CD14-positive monocyte (primary cell): ENCODE data around the gene SMIM30. TPM values are rescaled to one million over a fixed set of nuclear protein-coding genes. Genes with fewer than 3 reads are reported as not detected.

Source experiments
- DNase-seq, 3 donors: peaks; one replicate each; pipeline ENCODE4 v3.0.0-alpha.2; 2011 to 2022
- H2AFZ ChIP-seq: 2 replicates; pipeline ENCODE4 v1.6.0; 2012; ENCODE audit warnings: mild to moderate bottlenecking, low read depth, low read length, inconsistent platforms; ENCODE audit not compliant: insufficient read depth, poor library complexity, severe bottlenecking
- H3K27ac ChIP-seq, 2 donors: 1 replicate in 1 of 2; 2 replicates in 1 of 2; pipeline ENCODE4 v1.5.1; 2012 to 2013; ENCODE audit warnings: low read length in 2 of 2, control low read depth in 1 of 2, inconsistent platforms in 1 of 2, low read depth in 1 of 2, mild to moderate bottlenecking in 1 of 2
- H3K27me3 ChIP-seq, 2 donors: one replicate each; pipeline versions ENCODE4 v1.6.0 to v1.6.1; 2011 to 2013; ENCODE audit warnings: low read length in 2 of 2; ENCODE audit not compliant: control insufficient read depth in 2 of 2, insufficient read depth in 2 of 2
- H3K36me3 ChIP-seq, 2 donors: replicated peaks in 1 of 2; 1 replicate in 1 of 2; 2 replicates in 1 of 2; pipeline versions ENCODE4 v1.5.1 to v1.6.1; 2012 to 2013; ENCODE audit warnings: low read length in 2 of 2, control low read depth in 1 of 2, inconsistent platforms in 1 of 2, mild to moderate bottlenecking in 1 of 2; ENCODE audit not compliant: insufficient read depth in 2 of 2, control insufficient read depth in 1 of 2
- H3K4me1 ChIP-seq, 2 donors: 1 replicate in 1 of 2; 2 replicates in 1 of 2; pipeline versions ENCODE4 v1.5.1 to v1.6.1; 2012 to 2013; ENCODE audit warnings: low read length in 2 of 2, control low read depth in 1 of 2, inconsistent platforms in 1 of 2, mild to moderate bottlenecking in 1 of 2, moderate library complexity in 1 of 2; ENCODE audit not compliant: insufficient read depth in 2 of 2, control insufficient read depth in 1 of 2
- H3K4me2 ChIP-seq: replicated peaks from 2 replicates; pipeline ENCODE3; 2012; ENCODE audit warnings: low read length, moderate library complexity, mild to moderate bottlenecking; ENCODE audit not compliant: poor library complexity, severe bottlenecking; ENCODE audit errors: extremely low read depth
- H3K4me3 ChIP-seq, 3 experiments: fragments of 200-600 bp in 1 of 3; sonication (generic) in 1 of 3; replicated peaks in 1 of 3; 1 replicate in 2 of 3; 2 replicates in 1 of 3; pipeline ENCODE4 v1.5.1; 2011 to 2013; ENCODE audit warnings: low read length in 3 of 3, mild to moderate bottlenecking in 3 of 3, control low read depth in 2 of 3, low read depth in 2 of 3, inconsistent platforms in 1 of 3, moderate library complexity in 1 of 3
- H3K79me2 ChIP-seq: 2 replicates; pipeline ENCODE4 v1.6.0; 2012; ENCODE audit warnings: mild to moderate bottlenecking, control low read depth, inconsistent platforms, low read length, moderate library complexity; ENCODE audit not compliant: insufficient read depth
- H3K9ac ChIP-seq: 2 replicates; pipeline ENCODE4 v1.6.0; 2017; ENCODE audit warnings: low read length, mild to moderate bottlenecking; ENCODE audit not compliant: insufficient read depth, poor library complexity, severe bottlenecking
- H3K9me3 ChIP-seq, 2 donors: replicated peaks in 1 of 2; 1 replicate in 1 of 2; 2 replicates in 1 of 2; pipeline versions ENCODE4 v1.5.1 to v1.6.1; 2012 to 2013; ENCODE audit warnings: low read length in 2 of 2, control low read depth in 1 of 2; ENCODE audit not compliant: control insufficient read depth in 1 of 2, insufficient read depth in 1 of 2
- H4K20me1 ChIP-seq: 2 replicates; pipeline ENCODE4 v1.6.0; 2012; ENCODE audit warnings: mild to moderate bottlenecking, low read length, control low read depth, moderate library complexity; ENCODE audit not compliant: insufficient read depth
- H3K27ac Mint-ChIP-seq, 7 donors: one replicate each; pipeline ENCODE4 v1.8.0; 2020; ENCODE audit warnings: mild to moderate bottlenecking in 7 of 7, mixed read lengths in 7 of 7, moderate library complexity in 6 of 7, inconsistent platforms in 2 of 7
- H3K27me3 Mint-ChIP-seq, 3 donors: one replicate each; pipeline ENCODE4 v1.8.0; 2021 to 2022; ENCODE audit warnings: low read depth in 3 of 3, mild to moderate bottlenecking in 3 of 3, mixed read lengths in 3 of 3, moderate library complexity in 3 of 3, inconsistent platforms in 1 of 3
- H3K36me3 Mint-ChIP-seq, 2 donors: one replicate each; pipeline ENCODE4 v1.8.0; 2020; ENCODE audit warnings: mixed read lengths in 2 of 2, inconsistent platforms in 1 of 2, mild to moderate bottlenecking in 1 of 2
- H3K4me1 Mint-ChIP-seq: one replicate; pipeline ENCODE4 v1.8.0; 2020; ENCODE audit warnings: mild to moderate bottlenecking, mixed read lengths
- H3K4me3 Mint-ChIP-seq, 2 donors: one replicate each; pipeline ENCODE4 v1.8.0; 2020; ENCODE audit warnings: mild to moderate bottlenecking in 2 of 2, mixed read lengths in 2 of 2, moderate library complexity in 1 of 2
- H3K9me3 Mint-ChIP-seq, 7 donors: one replicate each; pipeline ENCODE4 v1.8.0; 2020 to 2022; ENCODE audit warnings: mixed read lengths in 7 of 7, mild to moderate bottlenecking in 6 of 7, moderate library complexity in 6 of 7, inconsistent platforms in 2 of 7
- WGBS: methylation state at CpG from one replicate; pipeline ENCODE4 v1.1.5; 2013; ENCODE audit warnings: missing lambda C conversion rate; ENCODE audit not compliant: insufficient coverage; 5-methylcytosine and 5-hydroxymethylcytosine counted together
- intact Hi-C, 2 donors: fragments of 100-400 bp; cut with micrococcal nuclease; formaldehyde crosslinking; loops; one replicate each; pipeline versions ENCODE4 v1.15.0 to v1.15.1; 2023
- polyA plus RNA-seq, 3 donors: library from polyadenylated mRNA; depleted of rRNA in 1 of 3; unstranded in 2 of 3; stranded (reverse) in 1 of 3; fragments of 300-500 nt in 2 of 3; fragments of >200 nt in 1 of 3; fragmentation: Illumina TruSeq in 2 of 3; gene quantifications; 1 replicate in 2 of 3; 2 replicates in 1 of 3; pipeline ENCODE4 v1.2.3, GENCODE V29; 2012 to 2021
- TF ChIP-seq, protein P1 (sequence below): fragments of 200-600 bp; IDR thresholded peaks from one replicate; pipeline ENCODE4 v1.8.0; 2022; ENCODE audit warnings: antibody characterized with exemption, mild to moderate bottlenecking

Gene SMIM30
- polyA plus RNA-seq, 3 donors, result 11.6 to 55.0 (median 43.6) TPM

- Histone ChIP-seq H3K79me2 (no peaks in the 10 kb centered on the region), H3K36me3 (no peaks in the 10 kb centered on the region), H3K4me3 (no peak overlapping the region), H3K4me2 (no peak overlapping the region), H2AFZ (no peak overlapping the region), H3K27me3 (peaks cover 19 to 46% of the 10 kb centered on the region in 2 donors), H3K9me3 (no peaks in the 10 kb centered on the region), H3K9ac (no peak overlapping the region), H3K4me1 (peaks cover 8 to 10% of the 10 kb centered on the region in 2 donors), H3K27ac (no peak overlapping the region), H4K20me1 (no peaks in the 10 kb centered on the region)
- intact Hi-C loops, result no loop called here
- H3K4me1 Mint-ChIP-seq, result peaks cover 11% of the 10 kb centered on the region
- H3K9me3 Mint-ChIP-seq, result peaks cover 0 to 5% (median 0%) of the 10 kb centered on the region in 7 donors
- H3K27ac Mint-ChIP-seq, result no peak overlapping the region
- no peak overlapping the region for H3K4me3 Mint-ChIP-seq
- TF ChIP-seq, protein P1, sequence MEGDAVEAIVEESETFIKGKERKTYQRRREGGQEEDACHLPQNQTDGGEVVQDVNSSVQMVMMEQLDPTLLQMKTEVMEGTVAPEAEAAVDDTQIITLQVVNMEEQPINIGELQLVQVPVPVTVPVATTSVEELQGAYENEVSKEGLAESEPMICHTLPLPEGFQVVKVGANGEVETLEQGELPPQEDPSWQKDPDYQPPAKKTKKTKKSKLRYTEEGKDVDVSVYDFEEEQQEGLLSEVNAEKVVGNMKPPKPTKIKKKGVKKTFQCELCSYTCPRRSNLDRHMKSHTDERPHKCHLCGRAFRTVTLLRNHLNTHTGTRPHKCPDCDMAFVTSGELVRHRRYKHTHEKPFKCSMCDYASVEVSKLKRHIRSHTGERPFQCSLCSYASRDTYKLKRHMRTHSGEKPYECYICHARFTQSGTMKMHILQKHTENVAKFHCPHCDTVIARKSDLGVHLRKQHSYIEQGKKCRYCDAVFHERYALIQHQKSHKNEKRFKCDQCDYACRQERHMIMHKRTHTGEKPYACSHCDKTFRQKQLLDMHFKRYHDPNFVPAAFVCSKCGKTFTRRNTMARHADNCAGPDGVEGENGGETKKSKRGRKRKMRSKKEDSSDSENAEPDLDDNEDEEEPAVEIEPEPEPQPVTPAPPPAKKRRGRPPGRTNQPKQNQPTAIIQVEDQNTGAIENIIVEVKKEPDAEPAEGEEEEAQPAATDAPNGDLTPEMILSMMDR, result no peak
- no peak for DNase-seq
- peaks cover 20 to 38% (median 36%) of the 10 kb centered on the region in 3 donors for H3K27me3 Mint-ChIP-seq
- WGBS, result no CpG with 5 or more reads among the region's 1 CpG
- no peaks in the 10 kb centered on the region for H3K36me3 Mint-ChIP-seq
These were observed 35.1 kb downstream of the SMIM30 start for GRCh38 chr7:113083132-113083815.

DNA sequence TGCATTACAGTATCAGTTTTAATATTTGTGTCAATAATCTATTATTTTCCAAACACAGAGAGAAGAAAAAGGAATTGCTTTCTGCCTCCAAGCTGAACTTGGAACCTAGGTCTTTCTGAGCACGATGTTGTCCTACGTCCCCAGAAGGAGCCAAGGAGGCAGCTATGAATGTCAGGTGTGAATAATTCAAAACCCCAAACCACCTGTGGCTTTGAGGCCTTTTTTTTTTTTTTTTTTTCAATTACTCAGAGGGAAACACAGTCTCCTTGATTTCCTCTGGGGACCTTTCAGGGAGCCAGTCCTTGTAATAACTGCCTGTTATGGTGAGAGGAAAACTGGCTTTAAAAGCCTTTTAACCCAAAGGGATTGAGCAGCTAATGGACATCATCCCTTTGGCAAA lies 40.0 kb downstream of the SMIM30 start:
- no peaks in the 10 kb centered on the region for H3K36me3 Mint-ChIP-seq
- TF ChIP-seq, protein P1, result no peak
- Histone ChIP-seq H3K27ac (no peak overlapping the region), H3K36me3 (no peaks in the 10 kb centered on the region), H3K4me2 (no peak overlapping the region), H3K79me2 (no peaks in the 10 kb centered on the region), H3K4me1 (no peaks in the 10 kb centered on the region), H3K4me3 (no peak overlapping the region), H2AFZ (no peak overlapping the region), H4K20me1 (no peaks in the 10 kb centered on the region), H3K9ac (no peak overlapping the region), H3K9me3 (no peaks in the 10 kb centered on the region), H3K27me3 (peaks cover 3 to 16% of the 10 kb centered on the region in 2 donors)
- peaks cover 2 to 5% (median 2%) of the 10 kb centered on the region in 3 donors for H3K27me3 Mint-ChIP-seq
- no peak overlapping the region for H3K4me3 Mint-ChIP-seq
- no peak for DNase-seq
- H3K4me1 Mint-ChIP-seq, result no peaks in the 10 kb centered on the region
- no peak overlapping the region for H3K27ac Mint-ChIP-seq
- intact Hi-C loops, result no loop called here
- no CpG with 5 or more reads among the region's 2 CpGs for WGBS
- H3K9me3 Mint-ChIP-seq, result no peaks in the 10 kb centered on the region
